Brain microvascular endothelial cell (primary cell): ENCODE measurements around the gene MMP24OS.

Experiments used
- DNase-seq: peaks from one replicate; pipeline ENCODE4 v3.0.0-alpha.2; 2020
- H3K27ac ChIP-seq: fragments of 250-450 bp; sonication (Bioruptor Pico); 2 replicates; pipeline ENCODE4 v1.5.1; 2020; ENCODE audit warnings: mild to moderate bottlenecking, moderate library complexity
- H3K27me3 ChIP-seq: fragments of 250-450 bp; sonication (Bioruptor Pico); replicated peaks from 2 replicates; pipeline ENCODE4 v1.5.1; 2020; ENCODE audit warnings: mild to moderate bottlenecking
- H3K36me3 ChIP-seq: fragments of 250-450 bp; sonication (Bioruptor Pico); replicated peaks from 2 replicates; pipeline ENCODE4 v1.5.1; 2020; ENCODE audit warnings: mild to moderate bottlenecking
- H3K4me3 ChIP-seq: 2 replicates; pipeline ENCODE4 v1.5.1; 2011; ENCODE audit warnings: low read depth, mild to moderate bottlenecking, control low read depth, low read length, moderate library complexity
- in situ Hi-C: cut with HindIII; loops from 2 replicates; pipeline ENCODE4 v1.10.0; 2017; ENCODE audit warnings: low sequenced_read_pairs, low pct_ligation_motif_present
- TF ChIP-seq, protein P1 (sequence below): IDR thresholded peaks from 2 replicates; pipeline ENCODE4 v1.5.1; 2011; ENCODE audit warnings: low read depth, mild to moderate bottlenecking, moderate library complexity, low read length, control low read depth, inconsistent platforms; ENCODE audit errors: missing control alignments

Gene MMP24OS

DNA sequence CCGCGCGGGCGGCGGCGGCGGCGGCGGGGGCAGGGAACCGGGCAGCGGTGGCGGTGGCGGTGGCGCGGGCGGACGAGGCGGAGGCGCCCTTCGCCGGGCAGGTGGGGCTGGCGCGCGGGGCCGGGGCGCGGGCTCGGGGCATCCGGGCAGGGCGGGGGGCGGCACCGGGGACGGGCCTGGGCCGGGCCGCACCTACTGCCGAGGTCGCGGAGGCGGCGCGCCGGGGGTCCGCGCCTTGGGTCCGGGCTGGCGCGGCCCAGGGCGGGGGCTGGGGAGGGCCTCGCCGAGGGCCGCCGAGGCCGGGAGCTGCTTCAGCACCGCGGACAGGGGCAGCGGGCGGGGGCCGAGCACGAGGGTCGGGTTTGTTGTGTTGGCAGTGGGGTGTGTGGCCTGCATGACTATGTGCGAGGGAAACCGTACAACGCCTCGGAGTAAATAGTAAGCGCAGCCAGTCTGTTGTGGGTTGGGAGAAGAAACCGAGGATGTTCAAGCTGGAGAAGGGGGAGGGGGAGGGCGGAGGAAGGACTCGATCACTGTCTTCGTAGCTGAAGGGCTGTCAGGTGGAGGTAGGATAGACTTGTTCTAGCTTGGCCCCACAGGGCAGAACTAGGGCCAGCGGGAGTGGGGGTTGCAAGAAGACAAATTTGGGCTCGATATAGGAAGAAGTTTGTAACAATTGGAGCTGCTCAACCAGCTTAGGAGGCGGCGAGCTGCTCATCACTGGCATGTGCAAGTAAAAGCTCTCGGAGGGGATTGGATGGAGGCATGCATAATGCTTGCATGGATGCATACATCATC is 50.8 kb downstream of the MMP24OS start:
- Histone ChIP-seq H3K27me3 (peaks cover 24% of the 10 kb centered on the region), H3K27ac (no peak overlapping the region), H3K4me3 (no peak overlapping the region), H3K36me3 (no peaks in the 10 kb centered on the region)
- in situ Hi-C loops, result no loop called here
- TF ChIP-seq, protein P1, sequence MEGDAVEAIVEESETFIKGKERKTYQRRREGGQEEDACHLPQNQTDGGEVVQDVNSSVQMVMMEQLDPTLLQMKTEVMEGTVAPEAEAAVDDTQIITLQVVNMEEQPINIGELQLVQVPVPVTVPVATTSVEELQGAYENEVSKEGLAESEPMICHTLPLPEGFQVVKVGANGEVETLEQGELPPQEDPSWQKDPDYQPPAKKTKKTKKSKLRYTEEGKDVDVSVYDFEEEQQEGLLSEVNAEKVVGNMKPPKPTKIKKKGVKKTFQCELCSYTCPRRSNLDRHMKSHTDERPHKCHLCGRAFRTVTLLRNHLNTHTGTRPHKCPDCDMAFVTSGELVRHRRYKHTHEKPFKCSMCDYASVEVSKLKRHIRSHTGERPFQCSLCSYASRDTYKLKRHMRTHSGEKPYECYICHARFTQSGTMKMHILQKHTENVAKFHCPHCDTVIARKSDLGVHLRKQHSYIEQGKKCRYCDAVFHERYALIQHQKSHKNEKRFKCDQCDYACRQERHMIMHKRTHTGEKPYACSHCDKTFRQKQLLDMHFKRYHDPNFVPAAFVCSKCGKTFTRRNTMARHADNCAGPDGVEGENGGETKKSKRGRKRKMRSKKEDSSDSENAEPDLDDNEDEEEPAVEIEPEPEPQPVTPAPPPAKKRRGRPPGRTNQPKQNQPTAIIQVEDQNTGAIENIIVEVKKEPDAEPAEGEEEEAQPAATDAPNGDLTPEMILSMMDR, result no peak
- DNase-seq, result peak; percentile 18
